ENCODE results near the gene DTWD1. TPM values are rescaled to one million over a fixed set of nuclear protein-coding genes. Genes with fewer than 3 reads are reported as not detected.
A peak's percentile ranks its signal among the peaks of the same experiment; 100 is the strongest.

The DTWD1 gene
- total RNA-seq, 2 experiments from 2014 or later = 20.1 to 24.0 TPM

DNA sequence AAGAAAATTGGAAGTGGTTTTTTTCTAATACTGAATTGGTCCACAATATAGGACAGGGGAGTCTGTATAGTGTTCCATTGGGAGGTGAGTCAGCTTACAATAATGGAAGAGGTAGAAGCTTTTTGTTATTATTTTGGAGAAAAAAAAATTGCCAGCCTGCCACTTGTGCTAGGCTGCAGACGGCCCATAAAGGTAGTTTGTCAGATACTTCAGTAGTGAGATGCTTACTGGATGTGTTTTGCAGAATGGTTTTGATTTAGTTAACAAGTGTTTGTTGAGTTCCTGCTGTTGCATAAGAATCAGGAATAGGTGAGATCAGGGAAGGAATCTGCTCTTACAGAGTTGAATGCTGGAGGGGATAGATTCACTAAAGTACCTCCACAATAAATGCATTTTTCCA is 1.0 kb downstream of the DTWD1 start:
- ATAC-seq (ENCODE audit: low read depth) (no peak), DNase-seq (no peak)
- POLR2A ChIA-PET = interaction anchor here (1.5 kb wide), 1 partner anchor 734 kb away, joined by 5 read pairs; the partner anchor contains the start of gene GABPB1
- Mint-ChIP-seq H3K4me3 (peak overlapping the region; percentile 87), H3K9me3 (peaks cover 7% of the 10 kb centered on the region), H3K27ac (peak overlapping the region; percentile 14), H3K4me1 (peaks cover 32% of the 10 kb centered on the region), H3K36me3 (peaks cover 18% of the 10 kb centered on the region), H3K27me3 (no peaks in the 10 kb centered on the region)

DNA sequence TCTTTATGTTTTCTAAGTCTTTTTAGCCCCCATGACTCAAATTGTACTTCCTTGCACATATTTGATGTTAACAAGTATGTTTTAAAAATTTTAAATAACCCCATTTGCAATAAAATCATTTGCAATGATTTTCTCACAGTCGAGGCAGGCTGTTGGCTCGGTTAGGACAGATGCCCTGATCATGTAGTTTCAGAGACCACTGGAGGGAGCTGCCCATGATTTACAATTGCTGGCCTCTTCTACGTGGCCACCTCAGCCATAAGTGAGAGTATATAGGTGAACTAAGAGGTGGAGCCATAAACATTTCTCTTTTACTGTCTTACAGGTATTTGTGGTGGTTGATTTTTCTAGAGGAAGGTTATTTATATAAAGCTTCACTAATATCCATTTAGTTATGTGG is 1.7 kb downstream of the DTWD1 start:
- no peak overlapping the region for H3K27ac Mint-ChIP-seq
- H3K36me3 Mint-ChIP-seq = peaks cover 18% of the 10 kb centered on the region
- ATAC-seq (ENCODE audit: low read depth) (no peak), DNase-seq (no peak)
- POLR2A ChIA-PET = no interaction called here
- peak overlapping the region; percentile 13 for H3K4me3 Mint-ChIP-seq
- no peaks in the 10 kb centered on the region for H3K27me3 Mint-ChIP-seq
- peaks cover 32% of the 10 kb centered on the region for H3K4me1 Mint-ChIP-seq
- H3K9me3 Mint-ChIP-seq = peaks cover 7% of the 10 kb centered on the region

DNA sequence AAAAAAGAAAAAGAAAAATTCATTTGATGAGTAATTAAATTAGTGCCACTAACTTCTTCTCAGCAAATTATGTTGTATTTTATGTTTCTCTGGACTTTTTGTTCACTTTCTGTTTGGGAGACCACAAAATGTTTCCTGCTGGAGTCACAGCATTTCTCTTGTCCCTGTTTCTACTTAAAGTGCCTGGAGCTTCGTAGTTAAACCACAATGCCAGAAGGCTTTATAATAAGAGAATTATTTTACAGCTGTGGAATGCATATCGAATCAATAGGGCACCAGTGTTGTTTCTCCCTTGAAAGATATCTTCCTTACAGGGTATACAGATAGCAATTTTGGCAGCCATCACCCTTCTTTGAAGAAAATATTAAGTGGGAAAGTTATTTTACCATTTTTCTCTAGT is 3.2 kb downstream of the DTWD1 start:
- Mint-ChIP-seq H3K27me3 (no peaks in the 10 kb centered on the region), H3K36me3 (peaks cover 17% of the 10 kb centered on the region), H3K9me3 (peaks cover 7% of the 10 kb centered on the region), H3K4me3 (peak overlapping the region; percentile 38), H3K27ac (peak overlapping the region; percentile 71), H3K4me1 (peaks cover 30% of the 10 kb centered on the region)
- DNase-seq (no peak), ATAC-seq (ENCODE audit: low read depth) (no peak)
- POLR2A ChIA-PET = no interaction called here

DNA sequence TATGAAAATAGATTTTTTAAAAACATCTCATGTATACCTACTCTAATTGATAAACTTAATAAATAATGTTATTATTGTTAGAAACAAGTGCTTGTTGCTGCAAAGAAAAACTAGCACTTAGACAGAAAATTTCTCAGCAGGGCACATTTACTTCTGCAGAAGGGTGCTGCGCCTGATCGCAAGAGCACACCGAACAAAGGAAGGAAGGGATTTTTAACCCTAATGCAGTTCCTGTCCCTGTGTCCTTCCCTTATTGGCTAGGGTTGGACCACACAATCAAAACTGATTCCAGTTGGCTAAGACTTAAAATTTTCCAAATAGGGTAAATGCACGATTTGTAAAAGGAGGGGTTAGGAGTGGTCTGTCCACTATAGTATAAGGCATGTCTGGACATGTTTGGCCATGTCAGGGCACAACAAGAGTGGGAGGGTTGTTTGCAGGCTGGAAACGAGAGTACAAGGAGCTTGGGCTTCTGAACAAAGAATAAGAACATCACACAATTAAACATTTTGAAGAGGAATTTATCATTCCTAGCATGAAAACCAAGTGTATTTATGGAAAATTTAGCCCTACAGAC is 4.7 kb downstream of the DTWD1 start:
- Mint-ChIP-seq H3K4me3 (no peak overlapping the region), H3K9me3 (peaks cover 7% of the 10 kb centered on the region), H3K36me3 (peaks cover 18% of the 10 kb centered on the region), H3K27ac (no peak overlapping the region), H3K4me1 (peaks cover 29% of the 10 kb centered on the region), H3K27me3 (no peaks in the 10 kb centered on the region)
- POLR2A ChIA-PET = no interaction called here
- ATAC-seq (ENCODE audit: low read depth) (no peak), DNase-seq (no peak)

DNA sequence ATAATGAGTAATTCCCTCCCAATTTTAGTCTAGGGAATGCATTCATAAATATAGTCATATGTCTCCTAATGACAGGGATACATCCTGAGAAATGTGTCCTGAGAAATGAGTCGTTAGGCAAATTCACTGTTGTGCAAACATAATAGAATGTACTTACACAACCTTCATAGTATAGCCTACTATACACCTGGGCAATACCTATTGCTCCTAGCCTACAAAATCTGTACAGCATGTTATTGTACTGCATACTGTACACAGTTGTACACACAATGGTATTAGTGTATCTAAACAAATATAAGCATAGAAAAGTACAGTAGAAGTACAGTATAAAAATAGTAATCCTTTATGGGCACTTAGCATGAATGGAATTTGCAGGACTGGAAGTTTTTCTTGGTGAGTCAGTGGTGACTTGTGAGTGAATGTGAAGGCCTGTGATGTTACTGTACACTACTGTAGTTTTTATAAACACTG is 6.6 kb downstream of the DTWD1 start:
- no peak overlapping the region for H3K27ac Mint-ChIP-seq
- peaks cover 19% of the 10 kb centered on the region for H3K4me1 Mint-ChIP-seq
- no peak for DNase-seq
- peaks cover 18% of the 10 kb centered on the region for H3K36me3 Mint-ChIP-seq
- no peak for ATAC-seq (ENCODE audit: low read depth)
- peaks cover 7% of the 10 kb centered on the region for H3K9me3 Mint-ChIP-seq
- H3K4me3 Mint-ChIP-seq = no peak overlapping the region
- POLR2A ChIA-PET = no interaction called here
- no peaks in the 10 kb centered on the region for H3K27me3 Mint-ChIP-seq

DNA sequence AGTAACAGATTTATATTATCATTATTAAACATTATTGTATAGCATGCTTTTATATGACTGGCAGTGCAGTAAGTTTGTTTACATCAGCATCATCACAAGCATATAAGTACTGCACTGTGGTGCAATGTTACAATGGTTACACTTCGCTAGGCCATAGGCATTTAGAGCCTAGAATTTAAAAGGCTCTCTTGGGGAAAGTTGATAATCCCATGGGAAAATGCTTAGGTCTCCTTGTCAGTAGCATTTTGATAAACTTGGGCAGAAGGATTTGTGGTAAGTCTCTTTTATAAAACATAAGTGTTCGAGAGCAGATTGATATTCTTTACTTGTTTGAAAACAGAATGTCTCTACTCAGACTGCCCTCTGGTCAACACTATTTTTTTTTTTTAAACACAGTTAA is 7.5 kb downstream of the DTWD1 start:
- peaks cover 7% of the 10 kb centered on the region for H3K9me3 Mint-ChIP-seq
- no peak overlapping the region for H3K4me3 Mint-ChIP-seq
- H3K4me1 Mint-ChIP-seq = peaks cover 10% of the 10 kb centered on the region
- no peak overlapping the region for H3K27ac Mint-ChIP-seq
- no peaks in the 10 kb centered on the region for H3K27me3 Mint-ChIP-seq
- POLR2A ChIA-PET = no interaction called here
- ATAC-seq (ENCODE audit: low read depth) (no peak), DNase-seq (no peak)
- peaks cover 18% of the 10 kb centered on the region for H3K36me3 Mint-ChIP-seq

DNA sequence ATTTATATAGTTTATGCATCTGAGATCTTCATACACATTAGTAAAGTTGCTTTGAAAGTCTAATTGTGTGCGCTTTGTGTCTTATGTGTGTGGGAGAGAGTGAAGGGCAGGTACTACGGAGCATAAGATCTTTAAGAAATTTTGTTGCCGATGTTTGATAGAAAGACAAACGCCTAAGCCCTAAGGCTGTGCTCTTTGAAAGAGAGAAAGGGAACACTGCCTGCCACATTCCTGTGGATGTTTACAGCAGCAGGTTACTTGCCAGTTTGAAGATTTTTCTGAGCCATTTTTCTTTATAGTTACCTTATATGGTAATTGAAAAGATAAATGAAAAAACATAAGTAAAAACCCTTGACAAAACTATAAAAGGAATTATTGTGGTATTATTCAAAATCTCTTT is 17.0 kb downstream of the DTWD1 start:
- DNase-seq (no peak), ATAC-seq (ENCODE audit: low read depth) (no peak)
- H3K27ac Mint-ChIP-seq = no peak overlapping the region
- H3K4me3 Mint-ChIP-seq = no peak overlapping the region
- peaks cover 12% of the 10 kb centered on the region for H3K36me3 Mint-ChIP-seq
- peaks cover 1% of the 10 kb centered on the region for H3K4me1 Mint-ChIP-seq
- H3K27me3 Mint-ChIP-seq = no peaks in the 10 kb centered on the region
- POLR2A ChIA-PET = interaction anchor here (0.6 to 0.7 kb wide), 2 partner anchors 78 to 591 kb away, joined by 3 to 4 read pairs; partner anchors contain the start of gene SECISBP2L
- H3K9me3 Mint-ChIP-seq = no peaks in the 10 kb centered on the region

DNA sequence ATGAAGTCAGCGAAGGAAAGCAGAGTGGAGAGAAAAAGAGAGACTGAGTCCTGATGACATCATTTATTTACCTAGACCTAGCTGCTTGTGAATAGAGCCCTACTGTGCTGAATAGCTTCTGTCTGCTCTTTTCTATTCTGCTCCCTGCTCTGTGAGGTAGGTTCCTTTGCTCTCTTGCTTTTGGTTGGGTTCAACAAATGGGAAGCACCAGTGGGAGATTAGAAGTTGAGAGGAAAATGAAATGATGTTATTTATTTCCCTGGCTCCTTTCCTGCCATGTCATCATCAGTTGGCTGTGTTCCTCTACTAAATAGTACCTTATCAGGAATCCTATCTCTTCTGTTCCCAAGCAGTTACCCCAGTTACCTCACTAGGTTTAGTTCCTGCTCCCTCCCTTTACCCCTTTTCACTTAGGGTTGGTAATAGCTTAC is 23.5 kb downstream of the DTWD1 start:
- H3K27me3 Mint-ChIP-seq = no peaks in the 10 kb centered on the region
- peaks cover 1% of the 10 kb centered on the region for H3K9me3 Mint-ChIP-seq
- H3K36me3 Mint-ChIP-seq = peaks cover 8% of the 10 kb centered on the region
- no peak overlapping the region for H3K4me3 Mint-ChIP-seq
- DNase-seq = no peak
- no peak for ATAC-seq (ENCODE audit: low read depth)
- no peaks in the 10 kb centered on the region for H3K4me1 Mint-ChIP-seq
- POLR2A ChIA-PET = no interaction called here
- no peak overlapping the region for H3K27ac Mint-ChIP-seq

DNA sequence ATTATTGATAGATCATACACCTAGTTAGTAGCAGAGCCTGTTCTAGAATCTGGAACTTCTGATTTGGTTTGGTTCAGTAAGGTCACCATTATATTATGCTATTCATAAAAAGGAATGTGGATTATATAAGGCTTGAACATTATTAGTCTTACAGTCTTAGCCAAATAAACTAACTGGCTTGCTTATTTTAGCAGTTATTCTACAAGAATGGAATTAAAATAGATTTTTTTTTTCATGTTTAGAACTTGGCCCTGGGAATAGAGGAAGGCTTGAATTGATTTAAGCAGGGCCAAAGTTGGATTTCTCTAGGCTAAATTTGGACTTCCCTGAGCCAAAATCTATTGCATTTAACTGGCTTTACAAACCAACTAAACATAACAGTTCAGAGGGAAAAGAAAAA is 24.4 kb downstream of the DTWD1 start:
- peaks cover 8% of the 10 kb centered on the region for H3K36me3 Mint-ChIP-seq
- H3K9me3 Mint-ChIP-seq = peaks cover 1% of the 10 kb centered on the region
- no peak for DNase-seq
- no peaks in the 10 kb centered on the region for H3K4me1 Mint-ChIP-seq
- POLR2A ChIA-PET = no interaction called here
- no peak overlapping the region for H3K4me3 Mint-ChIP-seq
- H3K27ac Mint-ChIP-seq = no peak overlapping the region
- no peak for ATAC-seq (ENCODE audit: low read depth)
- H3K27me3 Mint-ChIP-seq = no peaks in the 10 kb centered on the region

DNA sequence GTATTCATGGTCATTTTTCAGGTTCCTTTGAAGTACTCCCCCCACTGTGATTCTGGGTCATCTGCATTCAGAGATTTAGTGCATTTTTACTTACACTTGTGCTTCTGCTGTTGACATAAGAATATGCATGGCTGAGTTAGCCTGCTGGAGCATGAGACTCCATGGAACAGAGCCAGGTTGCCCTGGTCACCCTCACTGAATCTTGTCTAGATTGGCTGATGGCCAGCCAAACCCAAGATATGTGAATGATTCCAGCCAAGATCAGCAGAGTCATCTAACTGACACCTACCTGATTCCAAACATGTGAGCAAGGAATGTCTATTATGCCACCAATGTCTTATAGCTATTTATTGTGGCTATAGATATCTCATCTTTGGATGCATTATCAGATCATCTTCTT is 25.1 kb downstream of the DTWD1 start:
- ATAC-seq (ENCODE audit: low read depth) (no peak), DNase-seq (no peak)
- Mint-ChIP-seq H3K27me3 (no peaks in the 10 kb centered on the region), H3K27ac (no peak overlapping the region), H3K36me3 (peaks cover 8% of the 10 kb centered on the region), H3K9me3 (peaks cover 1% of the 10 kb centered on the region), H3K4me3 (no peak overlapping the region), H3K4me1 (no peaks in the 10 kb centered on the region)
- POLR2A ChIA-PET = no interaction called here

DNA sequence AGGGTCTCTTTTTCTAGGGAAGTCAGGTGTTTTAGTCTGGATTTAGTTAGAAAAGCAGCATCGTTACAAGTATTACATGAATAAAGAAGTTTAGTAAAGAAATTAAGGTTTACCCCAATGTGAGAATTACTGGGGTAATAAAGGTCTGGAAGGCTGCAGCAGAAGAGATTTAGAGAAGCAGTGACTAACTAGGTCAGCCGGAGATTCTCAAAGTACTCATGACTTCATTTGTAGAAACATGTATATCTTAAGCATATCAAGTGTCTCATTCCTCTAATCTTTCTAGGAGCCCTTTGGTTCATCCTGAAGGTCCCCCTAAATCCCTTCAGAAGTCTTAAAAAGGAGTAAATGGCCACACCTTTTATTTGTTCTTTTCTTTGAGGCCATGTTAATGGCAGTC is 26.0 kb downstream of the DTWD1 start:
- POLR2A ChIA-PET = no interaction called here

DNA sequence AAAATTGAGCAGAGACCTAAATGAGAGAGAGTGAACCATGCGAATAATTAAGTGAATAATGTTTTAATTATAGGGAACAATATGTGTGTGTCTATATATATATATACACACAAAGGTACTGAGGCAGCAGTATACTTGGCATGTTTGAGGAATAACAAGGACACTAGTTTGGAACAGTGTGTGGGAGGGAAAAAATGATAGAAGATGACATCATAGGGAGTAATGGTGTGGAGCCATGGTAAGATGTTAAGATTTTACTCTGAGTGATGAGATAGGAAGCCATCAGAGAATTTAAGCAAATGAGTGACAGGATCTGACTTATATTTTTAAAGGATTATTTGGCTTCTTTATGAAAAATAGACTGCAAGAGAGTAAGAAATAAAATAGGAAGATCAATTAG is 29.1 kb downstream of the DTWD1 start:
- no peak overlapping the region for H3K4me3 Mint-ChIP-seq
- POLR2A ChIA-PET = no interaction called here

More for the DNA sequence above, 26.0 kb downstream of the DTWD1 start:
- no peak overlapping the region for H3K4me3 Mint-ChIP-seq
- no peak overlapping the region for H3K27ac Mint-ChIP-seq
- H3K27me3 Mint-ChIP-seq = no peaks in the 10 kb centered on the region
- H3K36me3 Mint-ChIP-seq = peaks cover 8% of the 10 kb centered on the region
- H3K4me1 Mint-ChIP-seq = no peaks in the 10 kb centered on the region
- ATAC-seq (ENCODE audit: low read depth) (no peak), DNase-seq (no peak)
- H3K9me3 Mint-ChIP-seq = peaks cover 4% of the 10 kb centered on the region

DNA sequence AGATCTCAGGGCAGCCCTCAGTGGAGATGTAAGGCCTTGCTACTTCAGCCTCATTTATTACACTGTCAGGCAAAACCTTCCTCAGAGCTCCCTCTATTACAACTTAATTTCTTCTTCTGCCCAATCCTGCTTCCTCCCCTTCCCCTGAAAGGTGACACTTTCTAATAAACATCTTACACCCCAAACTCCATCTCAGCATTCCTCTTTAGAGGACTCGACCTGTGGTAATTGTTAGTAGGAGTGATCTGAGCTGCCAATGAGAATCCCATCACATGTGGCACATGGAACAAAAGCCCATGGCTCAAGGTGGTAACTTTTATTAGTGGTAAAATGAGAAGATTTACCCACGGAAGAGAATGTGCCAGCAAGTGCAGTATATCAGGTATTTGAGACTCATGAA is 29.8 kb downstream of the DTWD1 start:
- H3K27ac Mint-ChIP-seq = no peak overlapping the region
- peaks cover 14% of the 10 kb centered on the region for H3K9me3 Mint-ChIP-seq
- no peaks in the 10 kb centered on the region for H3K4me1 Mint-ChIP-seq
- H3K36me3 Mint-ChIP-seq = peaks cover 7% of the 10 kb centered on the region
- POLR2A ChIA-PET = no interaction called here
- H3K27me3 Mint-ChIP-seq = peaks cover 2% of the 10 kb centered on the region
- ATAC-seq (ENCODE audit: low read depth) (no peak), DNase-seq (no peak)
- no peak overlapping the region for H3K4me3 Mint-ChIP-seq

More for the DNA sequence above, 29.1 kb downstream of the DTWD1 start:
- Mint-ChIP-seq H3K27me3 (no peaks in the 10 kb centered on the region), H3K9me3 (peaks cover 14% of the 10 kb centered on the region), H3K4me1 (no peaks in the 10 kb centered on the region), H3K36me3 (peaks cover 7% of the 10 kb centered on the region), H3K27ac (no peak overlapping the region)
- DNase-seq = no peak
- ATAC-seq (ENCODE audit: low read depth) = no peak

DNA sequence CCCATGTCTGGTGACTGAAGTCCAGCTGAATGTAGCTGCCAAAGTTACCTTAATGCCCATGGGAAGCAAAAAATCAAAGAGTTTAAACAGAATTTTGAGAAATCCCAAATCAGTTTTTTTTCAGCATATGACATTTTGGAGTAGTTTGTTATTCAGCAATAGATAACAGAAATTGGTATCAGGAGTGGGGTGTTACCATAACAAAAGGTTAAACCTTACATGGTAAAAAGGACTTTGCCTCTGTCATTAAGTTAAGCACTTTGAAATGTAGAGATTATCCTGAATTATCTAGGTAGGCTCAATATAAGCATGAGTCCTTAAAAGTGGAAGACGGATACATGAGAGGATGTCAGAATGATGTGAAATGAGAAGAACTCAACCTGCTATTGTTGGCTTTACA is 32.1 kb downstream of the DTWD1 start:
- POLR2A ChIA-PET = no interaction called here
- no peak for ATAC-seq (ENCODE audit: low read depth)
- H3K27ac Mint-ChIP-seq = no peak overlapping the region
- no peaks in the 10 kb centered on the region for H3K4me1 Mint-ChIP-seq
- H3K36me3 Mint-ChIP-seq = no peaks in the 10 kb centered on the region
- peaks cover 12% of the 10 kb centered on the region for H3K9me3 Mint-ChIP-seq
- H3K27me3 Mint-ChIP-seq = peaks cover 9% of the 10 kb centered on the region
- DNase-seq = no peak
- no peak overlapping the region for H3K4me3 Mint-ChIP-seq

All from activated naive CD8-positive, alpha-beta T cell treated with anti-CD3 and anti-CD28 coated beads, Interleukin-2, amount 10 ng/mL, durations not matched to agents 7 days and 5 days (primary cell).